Lower leg skin (tissue), 3 donors: Measurements from ENCODE around the gene PTTG1IP.

ENCODE experiments used
- POLR2A ChIP-seq, 2 donors: fragments of 450-650 bp; IDR thresholded peaks; one replicate each; pipeline ENCODE4 v1.6.1; 2016 to 2017; ENCODE audit warnings: antibody characterized with exemption in 2 of 2, mild to moderate bottlenecking in 1 of 2, moderate library complexity in 1 of 2
- TF ChIP-seq, protein P1 (sequence below), 3 donors: fragments of 450-650 bp; IDR thresholded peaks; one replicate each; pipeline ENCODE4 v1.5.1; 2016; ENCODE audit warnings: antibody characterized with exemption in 3 of 3, mild to moderate bottlenecking in 3 of 3, moderate library complexity in 2 of 3

DNA sequence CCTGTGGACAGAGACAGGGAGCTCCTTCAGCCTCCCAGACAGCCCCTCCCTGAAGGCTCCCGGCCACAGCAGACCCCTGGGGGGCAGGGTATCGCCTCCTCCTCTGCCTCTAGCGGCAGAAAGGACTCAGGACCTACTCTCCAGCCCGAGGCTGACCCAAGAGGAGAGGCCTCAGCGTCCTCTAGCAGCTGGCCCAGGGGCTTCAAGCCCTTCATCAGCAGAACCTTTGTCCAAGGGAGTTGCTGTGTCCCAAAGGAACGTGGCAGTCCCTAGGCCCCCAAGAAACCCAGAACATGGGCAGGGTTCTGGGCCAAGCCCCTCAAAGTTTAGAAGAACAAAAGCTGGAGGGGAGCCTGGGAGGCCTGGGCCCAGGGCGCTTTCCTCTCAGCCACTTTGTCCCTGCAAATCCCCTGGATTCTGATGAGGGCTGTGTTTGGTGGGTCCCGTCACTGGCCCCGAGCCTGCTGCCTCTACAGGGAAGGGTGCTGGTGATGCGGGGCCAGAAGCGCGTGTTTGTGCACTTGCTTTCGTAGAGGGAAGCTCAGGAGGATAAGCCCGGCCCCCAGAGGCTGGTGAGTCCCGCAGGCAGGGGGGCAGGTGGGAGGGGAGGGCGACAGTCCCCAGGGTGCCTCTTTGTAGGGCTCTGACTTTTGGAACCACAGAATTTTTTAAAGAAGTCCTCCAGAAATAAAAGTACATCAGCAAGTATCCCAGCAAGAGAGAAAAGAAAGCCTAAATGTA, 33.9 kb upstream of the PTTG1IP start:
- TF ChIP-seq, protein P1, sequence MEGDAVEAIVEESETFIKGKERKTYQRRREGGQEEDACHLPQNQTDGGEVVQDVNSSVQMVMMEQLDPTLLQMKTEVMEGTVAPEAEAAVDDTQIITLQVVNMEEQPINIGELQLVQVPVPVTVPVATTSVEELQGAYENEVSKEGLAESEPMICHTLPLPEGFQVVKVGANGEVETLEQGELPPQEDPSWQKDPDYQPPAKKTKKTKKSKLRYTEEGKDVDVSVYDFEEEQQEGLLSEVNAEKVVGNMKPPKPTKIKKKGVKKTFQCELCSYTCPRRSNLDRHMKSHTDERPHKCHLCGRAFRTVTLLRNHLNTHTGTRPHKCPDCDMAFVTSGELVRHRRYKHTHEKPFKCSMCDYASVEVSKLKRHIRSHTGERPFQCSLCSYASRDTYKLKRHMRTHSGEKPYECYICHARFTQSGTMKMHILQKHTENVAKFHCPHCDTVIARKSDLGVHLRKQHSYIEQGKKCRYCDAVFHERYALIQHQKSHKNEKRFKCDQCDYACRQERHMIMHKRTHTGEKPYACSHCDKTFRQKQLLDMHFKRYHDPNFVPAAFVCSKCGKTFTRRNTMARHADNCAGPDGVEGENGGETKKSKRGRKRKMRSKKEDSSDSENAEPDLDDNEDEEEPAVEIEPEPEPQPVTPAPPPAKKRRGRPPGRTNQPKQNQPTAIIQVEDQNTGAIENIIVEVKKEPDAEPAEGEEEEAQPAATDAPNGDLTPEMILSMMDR (IDR thresholded peaks at IDR 0.05) = no peak
- no peak for TF ChIP-seq POLR2A (IDR thresholded peaks at IDR 0.05)
